Measurements from ENCODE around the gene LAMTOR2.
"Not testable (repeated sequence)": the region's sequence is repeated elsewhere in the genome, so short reads cannot be mapped to it uniquely, and the experiment has no call there.

DNA sequence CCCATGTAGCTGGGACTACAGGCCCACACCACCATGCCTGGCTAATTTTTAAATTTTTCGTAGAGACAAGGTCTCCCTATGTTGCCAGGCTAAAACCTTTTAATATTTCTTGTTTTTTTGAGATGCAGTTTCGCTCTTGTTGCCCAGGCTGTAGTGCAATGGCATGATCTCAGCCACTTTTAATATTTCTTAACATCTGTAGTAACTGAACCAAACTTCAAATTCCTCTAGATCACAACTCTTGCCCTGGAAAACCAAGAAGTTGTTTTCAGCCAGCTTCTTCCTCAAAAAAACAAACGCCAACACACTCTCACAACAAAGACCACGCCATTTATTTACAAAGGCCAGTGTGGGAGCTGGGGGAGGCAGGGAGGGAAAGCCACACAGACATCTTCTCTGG lies 19.6 kb upstream of the LAMTOR2 start:
- TF ChIP-seq MXI1 (conservative IDR thresholded peaks at IDR 0.05; ENCODE audit: poor library complexity, severe bottlenecking); RAD21 (conservative IDR thresholded peaks at IDR 0.05): not testable (repeated sequence)
- TF ChIP-seq, protein P1, sequence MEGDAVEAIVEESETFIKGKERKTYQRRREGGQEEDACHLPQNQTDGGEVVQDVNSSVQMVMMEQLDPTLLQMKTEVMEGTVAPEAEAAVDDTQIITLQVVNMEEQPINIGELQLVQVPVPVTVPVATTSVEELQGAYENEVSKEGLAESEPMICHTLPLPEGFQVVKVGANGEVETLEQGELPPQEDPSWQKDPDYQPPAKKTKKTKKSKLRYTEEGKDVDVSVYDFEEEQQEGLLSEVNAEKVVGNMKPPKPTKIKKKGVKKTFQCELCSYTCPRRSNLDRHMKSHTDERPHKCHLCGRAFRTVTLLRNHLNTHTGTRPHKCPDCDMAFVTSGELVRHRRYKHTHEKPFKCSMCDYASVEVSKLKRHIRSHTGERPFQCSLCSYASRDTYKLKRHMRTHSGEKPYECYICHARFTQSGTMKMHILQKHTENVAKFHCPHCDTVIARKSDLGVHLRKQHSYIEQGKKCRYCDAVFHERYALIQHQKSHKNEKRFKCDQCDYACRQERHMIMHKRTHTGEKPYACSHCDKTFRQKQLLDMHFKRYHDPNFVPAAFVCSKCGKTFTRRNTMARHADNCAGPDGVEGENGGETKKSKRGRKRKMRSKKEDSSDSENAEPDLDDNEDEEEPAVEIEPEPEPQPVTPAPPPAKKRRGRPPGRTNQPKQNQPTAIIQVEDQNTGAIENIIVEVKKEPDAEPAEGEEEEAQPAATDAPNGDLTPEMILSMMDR (IDR thresholded peaks at IDR 0.05; ENCODE audit: poor library complexity, severe bottlenecking) = not testable (repeated sequence)
